ENCODE data around the gene ABI2.

DNA sequence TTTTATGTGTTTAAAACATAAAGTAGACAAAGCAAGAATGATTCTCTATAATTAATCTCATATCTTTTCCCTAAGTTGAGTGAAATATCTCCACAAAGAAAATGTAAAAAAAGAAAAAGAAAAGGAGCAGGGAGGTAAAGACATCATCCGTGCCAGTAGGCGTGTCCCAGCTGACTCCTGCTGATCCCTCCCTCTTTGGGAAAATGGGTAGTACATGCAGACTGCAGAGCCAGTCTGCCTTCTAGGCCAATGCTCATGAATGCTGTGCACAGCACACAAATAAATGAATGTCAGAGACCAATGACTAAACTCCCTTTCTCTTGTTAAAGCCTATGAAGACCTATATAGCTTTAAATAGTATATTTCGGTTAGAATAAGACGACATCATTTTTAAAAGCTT lies 142.2 kb downstream of the ABI2 start:
- no peak for TF ChIP-seq ZNF704 (tag by site-specific recombination; IDR thresholded peaks at IDR 0.05)
- TF ChIP-seq CTCF (tag by site-specific recombination; IDR thresholded peaks at IDR 0.05), result no peak
- no peak for TF ChIP-seq ZNF768 (tag by site-specific recombination; IDR thresholded peaks at IDR 0.05)
- no peak for TF ChIP-seq ZFP69B (tag by site-specific recombination; IDR thresholded peaks at IDR 0.05)
- no peak for TF ChIP-seq SCRT1 (tag by site-specific recombination; IDR thresholded peaks at IDR 0.05; ENCODE audit: borderline replicate concordance)
- TF ChIP-seq ZNF274 (IDR thresholded peaks at IDR 0.05; ENCODE audit: low read length), result no peak
- no peak for TF ChIP-seq ZNF274 (tag by site-specific recombination; IDR thresholded peaks at IDR 0.05; ENCODE audit: borderline replicate concordance)
